Bronchial epithelial cell (primary cell): Measurements from ENCODE around the gene FASTKD1. TPM values are rescaled to one million over a fixed set of nuclear protein-coding genes. Genes with fewer than 3 reads are reported as not detected.
A peak's percentile ranks its signal among the peaks of the same experiment; 100 is the strongest.
"Not testable (repeated sequence)": the region's sequence is repeated elsewhere in the genome, so short reads cannot be mapped to it uniquely, and the experiment has no call there.

ENCODE experiments used
- DNase-seq: peaks from one replicate; pipeline ENCODE4 v3.0.0-alpha.2; 2010; ENCODE audit warnings: low read depth
- FAIRE-seq: peaks from 2 replicates; lab custom pipeline; 2011; peaks lifted over from hg19 to GRCh38; lab: Jason Lieb, UNC
- H3K27me3 ChIP-seq: 2 replicates; pipeline ENCODE4 v1.5.1; 2011; ENCODE audit warnings: low read length; ENCODE audit not compliant: control insufficient read depth, insufficient read depth
- H3K36me3 ChIP-seq: 2 replicates; pipeline ENCODE4 v1.5.1; 2011; ENCODE audit warnings: low read length; ENCODE audit not compliant: control insufficient read depth, insufficient read depth
- H3K4me3 ChIP-seq: 2 replicates; pipeline ENCODE4 v1.5.1; 2011; ENCODE audit warnings: mild to moderate bottlenecking, low read depth, low read length, control low read depth
- total RNA-seq: library from RNA; depleted of rRNA; stranded (reverse); fragments of >200 nt; gene quantifications from 2 replicates; pipeline ENCODE4 v1.2.1, GENCODE V29; 2014
- TF ChIP-seq, protein P1 (sequence below): IDR thresholded peaks from 2 replicates; pipeline ENCODE4 v1.5.1; 2011; ENCODE audit warnings: mild to moderate bottlenecking, moderate library complexity, low read length, control low read depth, inconsistent platforms; ENCODE audit not compliant: insufficient read depth, severe bottlenecking

Gene FASTKD1
- total RNA-seq, 1 donor from 2014 or later: 15.8 TPM

DNA sequence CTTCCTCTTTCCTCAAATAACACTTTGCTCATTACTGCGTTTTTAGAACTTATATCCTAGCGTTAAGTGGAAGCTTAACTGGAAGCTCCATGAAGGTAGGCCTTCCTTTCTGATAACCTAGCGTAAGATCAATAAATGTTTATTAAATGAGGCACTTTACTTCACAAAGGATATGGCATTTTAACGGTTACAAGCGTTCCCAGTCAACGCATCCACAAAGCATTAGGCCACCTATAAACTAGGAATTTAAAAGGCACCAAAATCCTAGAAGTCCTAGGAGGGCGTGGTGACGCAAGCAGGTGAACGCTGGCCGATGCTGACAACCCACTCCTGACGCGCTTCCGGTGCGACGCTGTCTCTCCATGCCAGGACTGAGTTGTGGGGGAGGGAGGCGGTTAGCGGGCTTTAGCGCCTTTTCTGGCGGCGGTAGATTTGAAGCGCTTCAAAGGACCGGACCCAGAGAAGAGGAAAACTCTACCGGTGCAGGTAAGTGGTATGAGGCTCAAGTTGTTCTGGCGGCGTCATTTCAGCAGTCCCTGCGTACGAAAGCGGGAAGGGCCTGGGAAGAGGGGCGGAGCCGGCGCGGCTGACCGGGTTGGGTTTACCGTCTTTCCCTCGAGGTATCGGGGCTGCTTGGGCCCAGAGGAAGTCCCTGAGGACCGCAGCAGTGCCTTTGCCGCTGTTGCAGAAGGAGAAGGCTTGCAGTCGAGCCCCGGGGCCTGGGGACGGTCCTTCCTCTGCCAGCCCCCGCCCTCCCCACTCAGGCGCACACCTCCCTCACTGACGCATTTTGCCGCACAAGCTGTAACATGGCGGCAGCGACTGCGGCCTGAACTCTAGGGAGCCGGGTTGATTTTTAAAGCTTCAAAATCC lies 10.6 kb upstream of the FASTKD1 start, which contains the start of gene PPIG:
Gene PPIG (plus strand): TSS at position 347 of the 873 bp plus-strand sequence. CDS start 19,691 bp downstream, outside the sequence.
- TF ChIP-seq, protein P1, sequence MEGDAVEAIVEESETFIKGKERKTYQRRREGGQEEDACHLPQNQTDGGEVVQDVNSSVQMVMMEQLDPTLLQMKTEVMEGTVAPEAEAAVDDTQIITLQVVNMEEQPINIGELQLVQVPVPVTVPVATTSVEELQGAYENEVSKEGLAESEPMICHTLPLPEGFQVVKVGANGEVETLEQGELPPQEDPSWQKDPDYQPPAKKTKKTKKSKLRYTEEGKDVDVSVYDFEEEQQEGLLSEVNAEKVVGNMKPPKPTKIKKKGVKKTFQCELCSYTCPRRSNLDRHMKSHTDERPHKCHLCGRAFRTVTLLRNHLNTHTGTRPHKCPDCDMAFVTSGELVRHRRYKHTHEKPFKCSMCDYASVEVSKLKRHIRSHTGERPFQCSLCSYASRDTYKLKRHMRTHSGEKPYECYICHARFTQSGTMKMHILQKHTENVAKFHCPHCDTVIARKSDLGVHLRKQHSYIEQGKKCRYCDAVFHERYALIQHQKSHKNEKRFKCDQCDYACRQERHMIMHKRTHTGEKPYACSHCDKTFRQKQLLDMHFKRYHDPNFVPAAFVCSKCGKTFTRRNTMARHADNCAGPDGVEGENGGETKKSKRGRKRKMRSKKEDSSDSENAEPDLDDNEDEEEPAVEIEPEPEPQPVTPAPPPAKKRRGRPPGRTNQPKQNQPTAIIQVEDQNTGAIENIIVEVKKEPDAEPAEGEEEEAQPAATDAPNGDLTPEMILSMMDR: no peak
- H3K36me3 ChIP-seq: no peaks in the 10 kb centered on the region
- no peak for FAIRE-seq
- peak within 1 kb of the TSS; percentile 84 for H3K4me3 ChIP-seq
- peak; percentile 78 for DNase-seq
- H3K27me3 ChIP-seq: no peaks in the 10 kb centered on the region

DNA sequence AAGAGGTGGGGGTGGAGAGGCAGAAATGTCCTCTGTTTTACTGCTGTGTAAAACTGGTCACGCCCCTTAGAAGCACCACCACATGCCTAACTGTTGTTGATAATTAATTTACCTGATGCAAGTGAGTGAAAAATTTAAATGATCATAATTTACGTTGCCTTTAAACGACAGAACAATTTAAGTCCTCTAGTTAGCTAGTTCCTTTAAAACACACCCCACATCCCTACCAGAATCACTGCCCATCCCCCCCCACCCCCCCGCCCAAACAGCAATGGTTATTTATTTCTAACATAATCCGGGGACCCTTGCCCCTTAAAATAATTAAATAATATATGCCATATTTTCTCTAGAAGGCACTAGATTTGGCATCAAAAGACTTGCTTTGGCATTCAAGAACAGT lies 9.9 kb upstream of the FASTKD1 start:
- H3K36me3 ChIP-seq: no peaks in the 10 kb centered on the region
- FAIRE-seq (no peak), DNase-seq (no peak)
- H3K27me3 ChIP-seq: no peaks in the 10 kb centered on the region
- TF ChIP-seq, protein P1: no peak
- H3K4me3 ChIP-seq: no peak overlapping the region

DNA sequence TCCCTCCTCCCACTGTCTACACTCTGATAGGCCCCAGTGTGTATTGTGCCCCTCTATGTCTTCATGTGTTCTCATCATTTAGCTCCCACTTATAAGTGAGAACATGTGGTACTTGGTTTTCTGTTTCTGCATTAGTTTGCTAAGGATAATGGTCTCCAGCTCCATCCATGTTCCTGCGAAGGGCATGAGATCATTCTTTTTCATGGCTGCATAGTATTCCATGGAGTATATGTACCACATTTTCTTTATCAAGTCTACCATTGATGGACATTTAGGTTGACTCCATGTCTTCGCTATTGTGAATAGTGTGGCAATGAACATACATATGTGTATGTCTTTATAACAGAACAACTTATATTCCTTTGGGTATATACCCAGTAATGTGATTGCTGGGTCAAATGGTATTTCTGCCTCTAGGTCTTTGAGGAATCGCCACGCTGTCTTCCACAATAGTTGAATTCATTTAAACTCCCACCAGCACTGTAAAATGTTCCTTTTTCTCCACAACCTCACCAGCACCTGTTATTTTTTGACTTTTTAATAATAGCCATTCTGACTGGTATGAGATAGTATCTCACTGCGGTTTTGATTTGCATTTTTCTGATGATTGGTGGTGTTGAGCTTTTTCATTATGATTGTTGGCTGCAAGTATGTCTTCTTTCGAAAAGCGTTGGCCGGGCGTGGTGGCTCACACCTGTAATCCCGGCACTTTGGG lies 9.0 kb upstream of the FASTKD1 start:
- H3K27me3 ChIP-seq, H3K4me3 ChIP-seq, DNase-seq, H3K36me3 ChIP-seq, FAIRE-seq: not testable (repeated sequence)

DNA sequence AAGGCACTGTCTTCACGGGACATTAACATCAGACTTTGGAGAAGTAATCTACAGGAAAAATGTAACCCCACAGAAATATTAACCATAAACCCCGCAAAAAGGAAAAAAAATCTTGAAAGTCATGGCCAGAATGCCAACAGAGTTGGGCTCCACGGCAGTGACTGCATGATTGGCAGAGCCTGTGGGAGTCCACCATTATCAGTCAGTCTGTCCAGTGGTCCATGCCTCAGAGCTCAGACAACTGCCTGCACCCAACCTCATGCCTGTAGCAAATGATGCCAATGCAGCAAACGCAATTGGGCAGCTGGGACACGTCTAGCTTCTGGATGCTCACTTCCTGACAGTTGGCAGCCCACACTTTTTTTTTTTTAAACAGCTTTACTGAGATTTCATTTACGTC lies 5.4 kb upstream of the FASTKD1 start:
- H3K27me3 ChIP-seq: no peaks in the 10 kb centered on the region
- no peaks in the 10 kb centered on the region for H3K36me3 ChIP-seq
- TF ChIP-seq, protein P1: no peak
- FAIRE-seq (no peak), DNase-seq (no peak)
- no peak overlapping the region for H3K4me3 ChIP-seq

DNA sequence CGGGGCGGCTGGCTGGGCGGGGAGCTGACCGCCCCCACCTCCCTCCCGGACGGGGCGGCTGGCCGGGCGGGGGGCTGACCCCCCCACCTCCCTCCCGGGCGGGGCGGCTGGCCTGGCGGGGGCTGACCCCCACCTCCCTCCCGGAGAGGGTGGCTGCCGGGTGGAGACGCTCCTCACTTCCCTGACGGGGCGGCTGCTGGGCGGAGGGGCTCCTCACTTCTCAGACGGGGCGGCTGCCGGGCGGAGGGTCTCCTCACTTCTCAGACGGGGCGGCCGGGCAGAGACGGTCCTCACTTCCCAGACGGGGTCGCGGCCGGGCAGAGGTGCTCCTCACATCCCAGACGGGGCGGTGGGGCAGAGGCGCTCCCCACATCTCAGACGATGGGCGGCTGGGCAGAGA lies 1.6 kb upstream of the FASTKD1 start:
- DNase-seq, FAIRE-seq, H3K36me3 ChIP-seq, H3K4me3 ChIP-seq, H3K27me3 ChIP-seq: not testable (repeated sequence)

DNA sequence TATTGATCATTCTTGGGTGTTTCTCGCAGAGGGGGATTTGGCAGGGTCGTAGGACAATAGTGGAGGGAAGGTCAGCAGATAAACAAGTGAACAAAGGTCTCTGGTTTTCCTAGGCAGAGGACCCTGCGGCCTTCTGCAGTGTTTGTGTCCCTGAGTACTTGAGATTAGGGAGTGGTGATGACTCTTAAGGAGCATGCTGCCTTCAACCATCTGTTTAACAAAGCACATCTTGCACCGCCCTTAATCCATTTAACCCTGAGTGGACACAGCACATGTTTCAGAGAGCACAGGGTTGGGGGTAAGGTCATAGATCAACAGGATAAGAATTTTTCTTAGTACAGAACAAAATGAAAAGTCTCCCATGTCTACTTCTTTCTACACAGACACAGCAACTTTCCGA lies 874 bp upstream of the FASTKD1 start:
- H3K36me3 ChIP-seq, DNase-seq, FAIRE-seq, H3K4me3 ChIP-seq, H3K27me3 ChIP-seq: not testable (repeated sequence)

DNA sequence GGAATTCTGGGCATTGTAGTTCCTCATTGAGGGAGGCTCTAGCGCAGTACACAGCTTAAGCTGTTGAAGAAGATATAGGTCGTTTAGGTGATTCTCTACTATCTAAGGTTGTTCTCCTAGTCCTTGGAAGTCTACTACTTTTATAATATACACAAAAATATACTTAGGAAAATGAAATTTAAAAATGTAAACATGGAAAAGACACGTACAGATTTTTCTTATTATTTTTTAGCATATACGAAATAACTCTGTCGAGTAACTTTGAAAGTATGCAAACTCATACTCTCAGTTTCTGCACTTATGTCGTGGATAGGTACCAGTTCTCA lies 272 bp upstream of the FASTKD1 start:
- Histone ChIP-seq H3K4me3 (peak overlapping the region; percentile 60), H3K27me3 (no peaks in the 10 kb centered on the region), H3K36me3 (no peaks in the 10 kb centered on the region)
- DNase-seq: no peak
- TF ChIP-seq, protein P1: no peak
- no peak for FAIRE-seq
